B cell (primary cell): ENCODE data around the gene IMMP2L.

Experiments used
- CTCF ChIP-seq: fragments of 200-600 bp; IDR thresholded peaks from one replicate; pipeline ENCODE4 v1.8.0; 2022; ENCODE audit warnings: antibody characterized with exemption, mild to moderate bottlenecking
- EZH2 ChIP-seq: IDR thresholded peaks from 2 replicates; pipeline ENCODE4 v1.6.1; 2012; ENCODE audit warnings: borderline replicate concordance, low read depth, mild to moderate bottlenecking, moderate library complexity, low read length; ENCODE audit not compliant: insufficient read depth, poor library complexity, severe bottlenecking

DNA sequence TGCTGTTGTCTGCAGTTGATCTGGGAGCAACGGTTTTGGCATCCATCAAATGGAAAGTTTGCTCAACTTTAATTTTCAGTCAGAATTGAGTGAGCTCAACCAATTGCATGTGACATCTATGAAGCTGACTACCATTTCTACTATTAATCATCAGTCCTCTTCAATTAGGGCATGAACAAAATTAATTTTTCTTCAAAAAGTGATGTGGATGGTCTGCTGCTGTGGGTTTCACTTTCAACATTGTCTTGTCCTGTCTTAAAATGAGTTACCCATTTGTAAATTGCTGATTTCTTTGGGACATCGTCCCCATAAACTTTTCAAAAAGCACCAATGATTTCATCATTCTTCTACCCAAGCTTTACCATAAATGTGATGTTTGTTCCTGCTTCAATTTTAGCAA, 648.0 kb downstream of the IMMP2L start:
- TF ChIP-seq CTCF = no peak
- TF ChIP-seq EZH2 = no peak
